Parathyroid adenoma (tissue), 2 donors: ENCODE measurements around the gene EYA3.

Source experiments
- H2AFZ ChIP-seq: fragments of 300-600 bp; sonication (generic); one replicate; pipeline ENCODE4 v1.7.0; 2017; ENCODE audit warnings: antibody characterized with exemption, mild to moderate bottlenecking
- H3K27ac ChIP-seq: fragments of 300-600 bp; sonication (generic); one replicate; pipeline ENCODE4 v1.7.0; 2017
- H3K27me3 ChIP-seq: fragments of 300-600 bp; sonication (generic); one replicate; pipeline ENCODE4 v1.7.0; 2017; ENCODE audit warnings: low read length; ENCODE audit not compliant: control insufficient read depth, insufficient read depth
- H3K36me3 ChIP-seq: fragments of 300-600 bp; sonication (generic); one replicate; pipeline ENCODE4 v1.7.0; 2017; ENCODE audit warnings: low read length; ENCODE audit not compliant: control insufficient read depth, insufficient read depth
- H3K4me1 ChIP-seq: fragments of 300-600 bp; sonication (generic); one replicate; pipeline ENCODE4 v1.7.0; 2017; ENCODE audit warnings: control low read depth
- H3K4me2 ChIP-seq: fragments of 300-600 bp; sonication (generic); one replicate; pipeline ENCODE4 v1.7.0; 2017; ENCODE audit warnings: low read length
- H3K4me3 ChIP-seq: fragments of 300-600 bp; sonication (generic); one replicate; pipeline ENCODE4 v1.7.0; 2017; ENCODE audit warnings: low read depth, low read length
- H3K79me2 ChIP-seq: fragments of 300-600 bp; sonication (generic); one replicate; pipeline ENCODE4 v1.7.0; 2017; ENCODE audit warnings: control low read depth
- H3K9ac ChIP-seq: fragments of 300-600 bp; sonication (generic); one replicate; pipeline ENCODE4 v1.7.0; 2017; ENCODE audit warnings: mild to moderate bottlenecking
- H3K9me3 ChIP-seq: fragments of 300-600 bp; sonication (generic); one replicate; pipeline ENCODE4 v1.7.0; 2017; ENCODE audit warnings: low read length; ENCODE audit not compliant: control insufficient read depth
- TF ChIP-seq, protein P1 (sequence below): fragments of 300-600 bp; sonication (generic); IDR thresholded peaks from one replicate; pipeline ENCODE4 v1.7.0; 2017; ENCODE audit warnings: antibody characterized with exemption, mild to moderate bottlenecking
- donor health status: primary hyperparathyroidism.

EYA3 gene

DNA sequence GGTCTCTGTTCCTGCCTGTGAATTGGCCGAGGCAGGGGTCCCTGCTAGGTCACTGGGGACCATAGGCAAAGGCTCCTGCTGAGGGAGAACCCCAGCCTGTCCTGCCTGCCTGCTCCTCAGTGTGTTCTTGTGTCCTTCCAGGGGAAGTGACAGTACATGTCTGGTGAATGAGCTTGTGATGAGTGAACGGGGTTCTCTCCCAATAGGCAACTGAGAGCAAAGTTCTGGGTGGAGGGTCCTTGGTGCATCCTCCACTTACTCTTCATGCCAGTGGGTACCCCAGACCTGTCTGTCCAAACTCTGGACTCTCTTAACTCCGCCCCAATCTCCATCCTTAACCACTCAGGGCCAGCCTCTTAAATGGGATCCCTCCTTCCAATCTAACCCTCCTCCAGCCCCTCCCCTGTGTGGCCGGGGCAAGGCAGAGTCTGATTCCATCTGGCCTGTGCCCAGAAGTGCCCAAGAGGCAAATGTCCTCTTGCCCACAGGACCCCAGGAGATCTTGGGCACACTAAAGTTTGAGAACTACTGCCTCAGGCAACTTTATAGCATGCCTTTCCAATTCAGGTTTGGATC, 126.7 kb downstream of the EYA3 start:
- H3K9me3 ChIP-seq: no peaks in the 10 kb centered on the region
- TF ChIP-seq, protein P1, sequence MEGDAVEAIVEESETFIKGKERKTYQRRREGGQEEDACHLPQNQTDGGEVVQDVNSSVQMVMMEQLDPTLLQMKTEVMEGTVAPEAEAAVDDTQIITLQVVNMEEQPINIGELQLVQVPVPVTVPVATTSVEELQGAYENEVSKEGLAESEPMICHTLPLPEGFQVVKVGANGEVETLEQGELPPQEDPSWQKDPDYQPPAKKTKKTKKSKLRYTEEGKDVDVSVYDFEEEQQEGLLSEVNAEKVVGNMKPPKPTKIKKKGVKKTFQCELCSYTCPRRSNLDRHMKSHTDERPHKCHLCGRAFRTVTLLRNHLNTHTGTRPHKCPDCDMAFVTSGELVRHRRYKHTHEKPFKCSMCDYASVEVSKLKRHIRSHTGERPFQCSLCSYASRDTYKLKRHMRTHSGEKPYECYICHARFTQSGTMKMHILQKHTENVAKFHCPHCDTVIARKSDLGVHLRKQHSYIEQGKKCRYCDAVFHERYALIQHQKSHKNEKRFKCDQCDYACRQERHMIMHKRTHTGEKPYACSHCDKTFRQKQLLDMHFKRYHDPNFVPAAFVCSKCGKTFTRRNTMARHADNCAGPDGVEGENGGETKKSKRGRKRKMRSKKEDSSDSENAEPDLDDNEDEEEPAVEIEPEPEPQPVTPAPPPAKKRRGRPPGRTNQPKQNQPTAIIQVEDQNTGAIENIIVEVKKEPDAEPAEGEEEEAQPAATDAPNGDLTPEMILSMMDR: no peak
- no peak overlapping the region for H3K4me2 ChIP-seq
- no peaks in the 10 kb centered on the region for H3K79me2 ChIP-seq
- H2AFZ ChIP-seq: no peak overlapping the region
- no peak overlapping the region for H3K9ac ChIP-seq
- no peaks in the 10 kb centered on the region for H3K36me3 ChIP-seq
- no peak overlapping the region for H3K4me3 ChIP-seq
- H3K4me1 ChIP-seq: peaks cover 4% of the 10 kb centered on the region
- no peaks in the 10 kb centered on the region for H3K27me3 ChIP-seq
- no peak overlapping the region for H3K27ac ChIP-seq

DNA sequence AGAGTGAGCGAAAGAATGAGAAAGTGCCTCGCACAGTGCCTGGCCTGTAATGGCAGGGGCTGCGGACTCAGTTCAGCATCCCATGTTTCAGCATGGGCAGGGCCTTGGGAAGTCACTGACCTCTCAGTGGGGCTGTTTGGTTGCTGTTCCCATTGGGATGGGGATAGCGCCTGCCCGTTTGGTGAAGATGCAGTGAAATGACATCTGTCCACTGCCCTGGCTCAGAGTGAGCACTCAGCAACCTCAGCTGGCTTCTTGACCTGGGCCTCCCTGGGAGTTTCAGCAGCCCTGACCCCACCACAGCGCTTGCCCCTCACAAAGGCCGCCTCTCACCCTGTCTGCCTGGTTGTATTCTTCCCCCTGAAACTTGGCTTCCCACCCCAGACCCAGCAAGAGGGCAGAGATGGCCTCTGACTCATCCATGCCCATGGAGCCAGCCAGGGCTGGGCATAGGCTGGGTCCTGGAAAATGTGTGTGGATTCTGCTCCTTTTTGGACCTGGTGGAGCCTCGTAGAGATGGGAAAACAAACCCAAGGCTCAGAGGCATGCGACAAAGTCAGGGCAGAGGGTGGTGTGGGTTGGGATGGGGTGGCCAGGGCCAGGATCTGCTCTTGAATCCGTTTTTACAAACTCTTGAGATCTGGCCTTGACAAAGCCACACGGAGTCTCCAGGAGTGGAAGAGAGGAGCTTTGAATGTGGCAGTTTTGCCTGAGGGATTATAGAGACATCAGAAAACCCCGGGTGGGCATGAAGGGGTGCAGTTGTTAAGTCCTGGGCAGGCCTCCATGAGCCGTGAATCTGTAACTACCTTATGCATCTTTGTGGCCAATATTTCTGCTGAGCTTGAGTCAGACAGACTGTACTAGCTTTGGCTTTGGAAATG, 127.4 kb downstream of the EYA3 start:
- TF ChIP-seq, protein P1: no peak
- no peak overlapping the region for H3K9ac ChIP-seq

DNA sequence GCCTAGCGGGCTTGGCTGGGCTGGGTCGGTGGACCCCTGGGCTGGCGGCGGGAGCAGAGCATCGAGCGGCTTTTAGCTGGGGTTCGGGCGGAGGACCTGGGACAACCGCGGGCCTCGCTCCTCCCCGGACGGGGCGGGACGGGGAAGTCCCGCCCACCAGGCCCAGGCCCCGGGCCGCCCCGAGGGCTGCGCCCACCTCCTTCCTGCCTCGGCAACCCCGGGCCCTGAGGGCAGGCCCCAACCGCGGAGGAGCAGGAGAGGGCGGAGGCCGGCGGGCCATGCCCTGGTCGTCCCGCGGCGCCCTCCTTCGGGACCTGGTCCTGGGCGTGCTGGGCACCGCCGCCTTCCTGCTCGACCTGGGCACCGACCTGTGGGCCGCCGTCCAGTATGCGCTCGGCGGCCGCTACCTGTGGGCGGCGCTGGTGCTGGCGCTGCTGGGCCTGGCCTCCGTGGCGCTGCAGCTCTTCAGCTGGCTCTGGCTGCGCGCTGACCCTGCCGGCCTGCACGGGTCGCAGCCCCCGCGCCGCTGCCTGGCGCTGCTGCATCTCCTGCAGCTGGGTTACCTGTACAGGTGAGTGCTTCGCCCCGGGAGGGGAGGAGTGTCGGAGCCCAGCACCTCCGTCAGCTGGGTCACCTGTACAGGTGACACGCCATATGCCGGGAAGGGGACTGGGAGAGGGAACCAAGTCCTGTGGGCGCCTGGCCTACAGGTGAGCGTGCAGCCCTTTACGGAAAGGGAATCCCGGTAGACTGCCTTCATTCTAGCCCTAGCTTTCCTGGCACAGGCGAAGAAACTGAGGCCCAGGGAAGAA, 128.4 kb downstream of the EYA3 start, which contains the start of gene XKR8:
TSS of gene XKR8 (plus strand) at position 182 of the 812 bp plus-strand sequence. CDS start at position 279, 97 bp downstream.
- Histone ChIP-seq H2AFZ (peak within 1 kb of the TSS; percentile 88), H3K36me3 (no peaks in the 10 kb centered on the region), H3K27me3 (no peaks in the 10 kb centered on the region), H3K27ac (peak within 1 kb of the TSS; percentile 77), H3K79me2 (no peaks in the 10 kb centered on the region), H3K4me3 (peak within 1 kb of the TSS; percentile 83), H3K9ac (no peak within 1 kb of the TSS), H3K4me2 (peak within 1 kb of the TSS; percentile 99), H3K4me1 (peaks cover 4% of the 10 kb centered on the region), H3K9me3 (no peaks in the 10 kb centered on the region)
- TF ChIP-seq, protein P1: peak; percentile 40

More for the DNA sequence above, 127.4 kb downstream of the EYA3 start:
- Histone ChIP-seq H2AFZ (peak overlapping the region; percentile 88), H3K4me3 (peak overlapping the region; percentile 83), H3K4me2 (peak overlapping the region; percentile 99), H3K79me2 (no peaks in the 10 kb centered on the region), H3K27me3 (no peaks in the 10 kb centered on the region), H3K36me3 (no peaks in the 10 kb centered on the region), H3K4me1 (peaks cover 4% of the 10 kb centered on the region), H3K27ac (peak overlapping the region; percentile 77), H3K9me3 (no peaks in the 10 kb centered on the region)

DNA sequence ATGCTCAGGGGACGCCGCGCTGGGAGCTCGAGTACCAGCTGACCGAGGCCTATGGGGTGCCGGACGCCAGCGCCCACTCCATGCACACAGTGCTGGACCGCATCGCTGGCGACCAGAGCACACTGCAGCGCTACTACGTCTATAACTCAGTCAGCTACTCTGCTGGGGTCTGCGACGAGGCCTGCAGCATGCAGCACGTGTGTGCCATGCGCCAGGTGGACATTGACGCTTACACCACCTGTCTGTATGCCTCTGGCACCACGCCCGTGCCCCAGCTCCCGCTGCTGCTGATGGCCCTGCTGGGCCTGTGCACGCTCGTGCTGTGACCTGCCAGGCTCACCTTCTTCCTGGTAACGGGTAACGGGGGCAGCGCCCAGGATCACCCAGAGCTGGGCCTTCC, 129.9 kb downstream of the EYA3 start:
- Histone ChIP-seq H3K4me1 (peaks cover 4% of the 10 kb centered on the region), H3K27me3 (no peaks in the 10 kb centered on the region), H3K27ac (no peak overlapping the region), H3K4me2 (no peak overlapping the region), H3K4me3 (no peak overlapping the region), H3K9ac (no peak overlapping the region), H3K9me3 (no peaks in the 10 kb centered on the region), H3K79me2 (no peaks in the 10 kb centered on the region), H2AFZ (no peak overlapping the region), H3K36me3 (no peaks in the 10 kb centered on the region)
- TF ChIP-seq, protein P1: no peak
